Body of pancreas (tissue), 2 donors: ENCODE results near the gene EIF3J. TPM values are rescaled to one million over a fixed set of nuclear protein-coding genes. Genes with fewer than 3 reads are reported as not detected.

Source experiments
- total RNA-seq, 2 donors: library from RNA; depleted of rRNA; stranded (reverse); fragments of >200 nt; gene quantifications; one replicate each; pipeline ENCODE4 v1.1.0, GENCODE V29; 2016

The EIF3J gene
- total RNA-seq, 2 donors from 2014 or later: 38.7 to 66.3 TPM

Other genes starting within 250 kb of the EIF3J start
- gene GOLM2, start 248.4 kb upstream of the EIF3J start, total RNA-seq: 10 to 100 TPM; 40.5 to 50.1 TPM
- gene CTDSPL2, start 109.5 kb upstream of the EIF3J start, total RNA-seq: 10 to 100 TPM in 1 of 2 donors, 1 to 10 TPM in 1; 5.3 to 10.9 TPM
- gene SPG11, start 126.5 kb downstream of the EIF3J start, total RNA-seq: 100 to 1,000 TPM in 1 of 2 donors, 10 to 100 TPM in 1; 40.5 to 115 TPM
- 1 to 10 TPM; 1.0 to 1.6 TPM for gene PATL2, start 174.2 kb downstream of the EIF3J start, total RNA-seq
- 100 to 1,000 TPM; 774 to 835 TPM for gene B2M, start 174.4 kb downstream of the EIF3J start, total RNA-seq
- 1 to 10 TPM; 2.6 to 2.9 TPM for gene TRIM69, start 199.4 kb downstream of the EIF3J start, total RNA-seq